ENCODE results near the gene PIPOX.

The PIPOX gene

DNA sequence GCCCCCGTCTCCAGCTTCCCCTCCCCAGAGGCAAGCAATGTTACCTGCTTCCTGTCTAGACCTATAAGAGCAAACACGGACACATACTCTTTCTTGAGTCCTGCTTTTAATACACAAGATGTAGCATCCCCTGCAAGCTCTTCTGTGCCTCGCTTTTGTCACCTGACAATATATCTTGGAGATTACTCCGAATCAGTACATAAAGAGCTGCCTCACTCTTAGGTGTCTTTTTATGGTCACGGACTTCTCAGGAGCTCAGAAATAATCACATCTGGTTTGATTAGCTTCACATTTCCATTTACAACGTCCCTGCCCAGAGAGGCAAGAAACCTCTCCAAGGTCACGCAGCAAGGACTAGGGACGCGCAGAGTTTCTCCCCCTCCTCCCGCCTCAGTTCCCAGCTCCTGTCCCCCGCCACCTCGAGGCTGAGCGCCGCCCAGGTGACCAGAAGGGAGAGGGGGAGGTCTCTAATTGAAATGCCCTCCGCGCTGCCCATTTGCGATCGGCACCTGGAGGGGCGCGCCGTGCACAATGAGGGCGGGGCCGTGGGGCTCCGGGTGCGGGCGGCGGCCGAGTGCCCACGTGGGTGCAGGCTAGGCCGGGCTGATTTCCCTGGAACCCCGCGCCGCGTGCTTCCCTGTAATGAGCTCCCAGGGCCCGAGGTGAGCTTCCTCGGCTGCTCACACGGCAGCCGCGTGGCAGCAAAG, 23.3 kb upstream of the PIPOX start:
- no peak for DNase-seq (ENCODE audit: low spot score)

DNA sequence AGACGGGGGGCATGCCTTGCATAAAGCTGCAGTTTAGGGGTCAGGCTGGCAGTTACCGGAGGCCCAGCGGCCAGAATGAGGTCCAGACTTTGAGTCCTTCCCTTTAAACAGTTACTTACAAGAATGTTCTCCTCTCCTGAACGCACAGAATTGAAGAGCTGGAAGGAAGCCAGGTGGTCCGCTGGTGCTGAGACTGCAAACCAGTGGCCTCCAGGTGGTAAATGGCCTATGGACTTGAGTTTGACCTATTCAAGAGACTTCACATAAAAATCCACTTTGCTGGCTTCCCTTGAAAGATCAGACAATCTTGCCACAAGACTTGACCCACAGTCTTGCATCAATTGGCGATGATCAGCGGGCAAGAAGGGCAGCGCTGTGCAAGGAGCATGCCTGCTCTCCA, 22.4 kb upstream of the PIPOX start:
- no peak for DNase-seq (ENCODE audit: low spot score)

DNA sequence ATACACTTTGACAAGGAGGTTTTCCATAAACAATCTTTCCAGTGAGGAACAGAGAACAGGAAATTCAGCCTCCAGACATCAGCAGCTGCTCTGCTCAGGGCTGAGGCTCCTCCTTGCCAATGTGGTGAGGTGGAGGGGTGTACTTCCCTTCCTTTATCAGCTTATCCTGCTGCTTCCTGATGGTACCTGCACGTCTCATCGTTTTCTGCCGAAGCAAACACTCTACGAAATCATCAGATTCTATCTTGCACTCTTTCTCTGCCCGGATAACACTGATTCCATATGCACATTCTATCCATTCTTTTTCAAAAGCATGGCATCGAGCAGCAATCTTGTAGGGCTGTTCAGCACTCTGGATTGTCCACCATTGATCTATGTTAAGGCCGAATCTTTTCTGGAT, 21.7 kb upstream of the PIPOX start:
- no peak for DNase-seq (ENCODE audit: low spot score)

DNA sequence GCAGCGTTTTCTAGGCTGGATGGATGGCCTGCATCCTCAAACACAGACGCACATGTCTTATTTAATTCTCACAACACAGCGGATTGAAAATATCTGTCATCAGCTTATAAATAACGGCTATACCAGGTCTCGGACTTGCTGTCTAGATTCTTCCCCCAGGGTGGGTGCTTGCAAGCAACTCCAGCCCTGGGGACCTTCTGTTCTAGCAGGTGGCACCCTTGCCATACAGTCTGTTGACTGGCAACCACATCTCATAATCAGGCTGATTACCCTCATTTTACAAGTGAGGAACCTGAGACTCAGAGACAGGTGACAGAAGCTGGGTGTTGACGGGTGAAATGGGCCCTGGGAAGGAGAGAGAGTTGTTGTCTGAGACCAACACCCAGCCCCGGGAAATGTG, 20.9 kb upstream of the PIPOX start:
- DNase-seq (ENCODE audit: low spot score): no peak

DNA sequence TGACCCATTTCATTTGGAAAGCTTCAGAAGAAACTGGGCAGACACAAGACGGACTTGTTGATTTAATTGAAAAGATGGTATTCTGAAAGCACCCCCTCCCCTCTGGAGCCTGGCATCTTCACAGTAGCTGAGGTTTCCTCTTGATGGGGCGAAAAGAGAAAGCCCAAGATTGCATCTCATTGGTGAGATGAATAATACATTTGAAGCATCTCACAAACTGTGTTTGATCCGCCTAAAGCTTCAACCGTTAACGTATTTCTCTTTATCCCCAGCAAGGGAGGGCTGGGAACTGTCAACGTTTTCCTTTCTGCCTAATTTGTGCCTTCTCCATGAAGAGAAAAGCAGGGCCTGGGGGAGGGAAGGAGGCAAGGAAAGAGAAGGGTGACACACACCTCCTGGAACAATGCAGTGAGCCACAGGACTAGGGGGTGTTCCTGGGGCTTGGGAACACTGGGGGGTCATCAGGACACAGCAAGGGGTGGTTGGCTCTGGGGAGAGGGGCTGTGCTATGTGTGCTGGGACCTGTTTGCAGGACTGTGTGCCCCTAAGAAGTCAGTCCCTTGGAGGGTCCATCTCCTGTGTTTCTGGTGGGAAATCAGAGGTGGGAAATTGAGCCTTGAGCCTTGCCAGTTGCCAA, 18.5 kb upstream of the PIPOX start:
- no peak for DNase-seq (ENCODE audit: low spot score)

DNA sequence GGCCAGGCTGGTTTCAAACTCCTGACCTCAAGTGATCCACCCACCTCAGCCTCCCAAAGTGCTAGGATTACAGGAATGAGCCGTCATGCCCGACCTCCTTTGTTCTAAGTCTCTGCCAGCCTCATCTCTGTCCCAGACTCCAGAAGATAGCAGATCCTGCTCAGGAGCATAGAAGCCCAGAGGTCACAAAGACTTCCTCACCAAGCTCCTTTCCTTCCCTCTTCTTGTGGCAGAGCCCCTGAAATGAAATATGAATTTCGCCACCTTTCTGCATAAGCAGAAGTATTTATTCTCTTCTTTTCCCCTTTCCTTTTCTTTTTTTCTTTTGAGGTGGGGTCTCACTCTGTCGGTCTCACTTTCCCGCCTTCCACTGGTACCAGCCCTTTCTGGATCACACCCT, 11.5 kb upstream of the PIPOX start:
- DNase-seq (ENCODE audit: low spot score): no peak

DNA sequence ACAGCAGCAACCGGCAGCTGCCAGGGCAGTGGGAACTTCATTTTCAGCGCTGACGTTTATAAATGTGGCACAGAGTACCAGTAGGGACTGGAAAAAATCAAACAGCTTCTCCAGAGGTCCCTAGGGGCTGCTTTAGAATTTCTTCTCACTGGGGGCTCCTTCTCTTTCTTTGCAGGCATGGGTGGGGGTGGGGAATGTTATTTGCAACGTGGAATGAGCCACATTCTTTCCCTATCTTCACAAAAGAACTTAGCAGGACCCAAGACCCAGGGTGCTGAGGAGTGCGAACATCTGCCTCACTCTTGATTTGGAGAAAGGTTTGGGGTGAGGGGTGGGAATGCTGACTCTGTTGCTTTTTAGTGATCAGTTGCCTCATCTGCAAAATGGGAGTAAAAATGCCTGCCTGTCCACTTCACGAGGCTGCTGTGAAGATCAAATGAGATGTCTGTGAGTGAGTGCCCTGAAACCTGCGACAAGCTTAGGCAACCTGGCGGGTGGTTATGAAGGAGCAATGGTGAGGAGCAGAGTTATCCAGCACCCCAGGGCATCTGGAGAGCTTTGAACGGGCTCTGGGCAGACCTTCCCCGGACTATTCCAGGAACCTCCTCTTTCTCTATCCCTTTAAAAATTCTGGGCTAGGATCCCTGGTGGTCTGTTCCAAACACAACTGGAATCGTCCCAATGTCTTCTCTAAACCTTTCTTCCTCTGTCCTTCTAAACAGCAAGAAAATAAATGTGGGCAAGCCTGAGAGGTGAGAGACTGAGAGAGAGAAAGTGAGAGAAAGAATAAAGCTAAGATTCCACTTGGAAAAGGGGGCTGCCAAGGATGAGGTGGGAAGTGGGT, 10.7 kb upstream of the PIPOX start:
- DNase-seq (ENCODE audit: low spot score): no peak

DNA sequence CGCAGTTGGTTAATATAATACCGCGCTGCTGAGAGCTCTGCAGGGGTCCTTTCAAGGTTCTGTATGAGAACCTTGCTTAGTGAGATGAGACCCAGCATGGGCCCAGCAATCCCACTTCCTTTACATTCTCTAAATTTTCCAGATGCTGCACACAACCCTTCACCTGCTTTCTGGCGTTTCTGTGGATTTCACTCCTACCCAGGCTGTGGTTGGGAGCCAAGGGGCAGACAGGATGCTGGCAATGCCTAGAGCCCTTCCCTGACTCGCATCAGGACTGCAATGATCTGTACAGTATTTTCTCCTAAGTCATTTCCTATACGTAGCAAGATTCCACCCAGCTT, 10.1 kb upstream of the PIPOX start:
- no peak for DNase-seq (ENCODE audit: low spot score)

DNA sequence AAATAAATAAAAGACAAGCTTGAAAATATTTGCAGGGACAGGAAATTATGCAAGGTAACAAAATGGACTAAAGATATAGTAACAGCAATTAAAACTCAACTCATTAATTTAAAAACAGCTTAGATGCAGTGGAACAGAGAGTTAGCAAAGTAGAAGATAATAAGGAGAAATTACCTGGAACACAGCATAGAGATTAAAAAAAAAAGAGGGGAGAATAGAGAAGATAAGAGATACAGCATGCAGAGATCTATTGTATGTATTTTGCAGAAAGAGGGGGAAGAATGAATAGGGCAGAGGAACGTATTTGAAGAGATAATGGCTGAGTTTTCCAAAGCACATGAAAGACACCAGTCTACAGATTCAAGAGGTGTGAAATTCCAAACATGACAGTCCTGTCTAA, 8.4 kb upstream of the PIPOX start:
- no peak for DNase-seq (ENCODE audit: low spot score)

DNA sequence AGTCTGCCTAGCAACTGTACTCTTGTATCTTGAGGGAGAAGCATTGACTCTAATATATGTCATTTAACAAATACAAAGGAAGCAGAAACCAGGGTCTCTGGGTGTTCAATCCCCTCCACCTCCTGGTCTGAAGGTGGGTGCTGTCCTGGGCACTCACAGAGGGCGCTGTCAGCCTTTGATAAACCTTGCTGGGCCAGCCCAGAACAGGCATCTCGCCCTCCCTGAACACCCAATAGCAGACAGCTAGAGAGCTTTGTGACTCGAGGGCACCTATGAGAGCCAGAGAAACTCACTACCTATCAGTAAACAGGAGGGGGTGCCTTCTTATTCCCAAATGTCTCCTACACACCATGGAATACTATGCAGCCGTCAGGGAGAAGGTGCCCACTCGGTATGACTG, 6.4 kb upstream of the PIPOX start:
- DNase-seq (ENCODE audit: low spot score): no peak

DNA sequence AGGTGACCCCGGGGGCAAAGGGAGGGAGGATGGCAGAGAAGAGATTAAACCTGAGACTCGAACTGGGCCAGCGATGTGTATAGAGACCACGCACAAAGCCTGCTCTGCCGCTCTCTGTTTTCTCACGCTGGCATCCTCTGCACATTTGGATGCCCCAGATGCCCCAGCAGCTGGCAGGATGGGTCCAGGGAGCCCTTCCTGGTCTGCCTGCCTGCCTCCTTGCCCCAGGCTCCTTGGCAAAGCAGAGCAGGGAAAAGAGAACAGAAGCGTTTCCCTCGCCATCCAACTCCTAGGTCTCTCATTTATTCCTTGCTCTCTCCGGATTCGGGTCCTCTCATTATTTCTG, 5.2 kb upstream of the PIPOX start:
- DNase-seq (ENCODE audit: low spot score): no peak

DNA sequence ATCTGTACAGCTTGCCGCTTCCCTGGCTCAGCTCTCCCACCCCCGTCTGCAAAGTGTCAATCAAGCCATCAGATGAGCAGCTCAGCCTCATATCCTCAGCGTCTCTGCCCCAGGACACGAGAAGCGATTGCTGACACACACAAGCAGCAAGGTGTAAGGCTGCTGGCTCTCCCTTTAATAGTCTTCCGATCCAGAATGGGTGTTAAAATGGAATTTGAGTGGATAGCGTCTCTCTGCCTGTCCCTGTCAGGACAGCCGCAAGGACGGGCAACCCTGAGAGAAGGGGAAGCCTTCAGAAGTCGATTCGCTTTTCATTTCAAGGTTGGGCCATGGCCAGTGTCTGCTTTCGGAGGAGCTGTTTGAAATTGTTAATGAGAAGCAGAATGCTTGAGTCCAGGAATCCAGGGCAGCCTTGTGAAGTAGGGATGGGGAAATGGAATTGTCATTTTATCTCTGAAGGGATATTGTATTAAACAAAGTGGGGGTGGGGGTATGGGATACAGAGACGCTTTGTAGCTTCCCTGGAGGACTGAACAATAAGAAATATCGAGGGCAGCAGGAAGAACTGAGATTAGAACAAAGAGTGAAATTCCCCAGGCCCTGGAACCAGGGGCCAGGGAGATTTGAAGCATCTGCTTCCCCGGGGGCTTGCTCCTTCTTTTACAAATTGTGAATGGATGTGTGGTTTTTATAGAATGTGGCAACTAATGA, 4.7 kb upstream of the PIPOX start:
- DNase-seq (ENCODE audit: low spot score): peak; percentile 22

DNA sequence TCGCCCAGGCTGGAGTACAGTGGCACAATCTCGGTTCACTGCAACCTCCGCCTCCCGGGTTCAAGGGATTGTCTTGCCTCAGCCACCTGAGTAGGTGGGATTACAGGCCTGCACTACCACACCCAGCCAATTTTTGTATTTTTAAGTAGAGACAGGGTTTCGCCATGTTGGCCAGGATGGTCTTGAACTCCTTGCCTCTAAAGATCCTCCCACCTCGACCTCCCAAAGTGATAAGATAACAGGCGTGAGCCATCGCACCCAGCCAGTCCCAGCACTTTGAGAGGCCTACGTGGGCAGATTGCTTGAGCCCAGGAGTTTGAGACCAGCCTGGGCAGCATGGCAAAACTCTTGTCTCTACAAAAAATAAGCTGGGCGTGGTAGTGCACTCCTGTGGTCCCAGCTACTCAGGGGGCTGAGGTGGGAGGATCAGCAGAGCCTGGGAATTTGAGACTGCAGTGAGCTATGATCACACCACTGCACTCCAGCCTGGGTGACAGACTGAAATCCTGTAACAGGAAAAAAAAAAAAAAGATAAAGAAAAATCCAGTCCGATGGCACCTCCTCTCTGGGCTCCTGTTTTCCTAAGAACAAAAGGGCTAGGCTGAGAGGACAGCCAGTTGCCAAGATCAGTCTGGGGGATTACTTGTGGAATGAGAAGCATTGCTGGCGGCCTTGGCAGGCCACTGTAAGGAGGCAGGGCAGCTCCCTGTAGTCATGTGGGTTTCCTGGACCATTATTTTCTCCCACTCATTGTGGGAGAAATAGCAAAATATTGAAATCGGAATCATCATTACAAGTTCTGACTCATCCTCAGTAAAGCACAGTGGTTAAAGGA, 3.0 kb upstream of the PIPOX start:
- DNase-seq (ENCODE audit: low spot score): peak; percentile 71

DNA sequence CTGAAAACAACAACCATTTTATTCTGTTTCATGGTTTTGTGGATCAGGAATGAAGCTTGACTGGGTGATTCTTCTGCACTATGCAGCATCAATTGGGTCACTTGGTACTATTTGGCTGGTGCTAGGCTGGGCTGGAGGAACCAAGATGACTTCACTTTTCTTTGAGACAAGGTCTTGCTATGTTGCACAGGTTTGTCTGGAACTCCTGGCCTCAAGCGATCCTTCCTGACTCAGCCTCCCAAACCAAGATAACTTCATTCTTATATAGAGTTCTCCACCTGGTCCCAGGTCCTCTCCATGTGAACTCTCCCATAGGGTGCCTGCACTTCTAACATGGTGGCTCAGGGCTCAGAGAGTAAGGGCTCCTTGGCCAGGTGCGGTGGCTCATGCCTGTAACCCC, 1.9 kb upstream of the PIPOX start:
- no peak for DNase-seq (ENCODE audit: low spot score)

DNA sequence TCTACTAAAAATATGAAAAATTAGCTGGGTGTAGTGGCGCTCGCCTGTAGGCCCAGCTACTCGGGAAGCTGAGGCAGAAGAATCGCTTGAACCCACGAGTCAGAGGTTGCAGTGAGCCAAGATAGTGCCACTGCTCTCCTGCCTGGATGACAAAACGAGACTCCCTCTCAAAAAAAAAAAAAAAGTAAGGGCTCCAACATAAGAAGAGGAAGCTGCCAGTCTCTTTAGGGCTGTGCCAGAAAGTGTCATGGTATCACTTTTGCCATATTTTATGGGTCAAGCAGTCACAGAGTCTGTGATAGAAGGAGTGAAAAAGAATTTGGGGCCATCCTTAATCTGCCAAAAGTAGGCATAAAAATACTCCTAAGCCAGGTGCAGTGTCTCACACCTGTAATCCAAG, 1.4 kb upstream of the PIPOX start:
- no peak for DNase-seq (ENCODE audit: low spot score)

DNA sequence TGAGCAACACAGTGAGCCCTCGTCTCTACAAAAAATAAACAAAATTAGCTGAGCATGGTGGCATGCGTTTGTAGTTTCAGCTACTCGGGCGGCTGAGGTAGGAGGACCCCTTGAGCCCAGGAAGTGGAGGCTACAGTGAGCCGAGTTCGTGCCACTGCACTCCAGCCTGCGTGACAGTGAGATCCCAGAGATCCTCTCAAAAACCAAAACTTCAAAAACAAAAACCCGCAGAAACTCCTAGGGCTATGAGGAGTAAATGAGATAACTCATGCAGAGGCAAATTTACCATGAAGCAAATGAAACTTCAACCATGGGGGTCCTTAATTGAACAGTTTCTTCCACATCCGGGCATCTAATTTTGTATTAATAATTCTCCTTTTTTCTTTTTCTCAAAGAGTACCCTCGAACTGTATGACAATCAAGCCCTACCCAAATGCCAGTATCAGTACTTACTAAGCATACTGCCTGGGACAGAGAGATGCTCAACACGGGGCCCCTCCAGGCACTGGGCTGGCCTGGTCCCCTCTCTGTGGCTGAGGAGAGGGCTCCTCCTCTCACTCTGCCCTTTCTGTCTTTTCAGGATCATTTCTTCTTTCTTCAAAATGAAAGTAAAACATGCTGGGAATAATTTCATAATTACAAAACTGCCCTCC, 789 bp upstream of the PIPOX start:
- no peak for DNase-seq (ENCODE audit: low spot score)

DNA sequence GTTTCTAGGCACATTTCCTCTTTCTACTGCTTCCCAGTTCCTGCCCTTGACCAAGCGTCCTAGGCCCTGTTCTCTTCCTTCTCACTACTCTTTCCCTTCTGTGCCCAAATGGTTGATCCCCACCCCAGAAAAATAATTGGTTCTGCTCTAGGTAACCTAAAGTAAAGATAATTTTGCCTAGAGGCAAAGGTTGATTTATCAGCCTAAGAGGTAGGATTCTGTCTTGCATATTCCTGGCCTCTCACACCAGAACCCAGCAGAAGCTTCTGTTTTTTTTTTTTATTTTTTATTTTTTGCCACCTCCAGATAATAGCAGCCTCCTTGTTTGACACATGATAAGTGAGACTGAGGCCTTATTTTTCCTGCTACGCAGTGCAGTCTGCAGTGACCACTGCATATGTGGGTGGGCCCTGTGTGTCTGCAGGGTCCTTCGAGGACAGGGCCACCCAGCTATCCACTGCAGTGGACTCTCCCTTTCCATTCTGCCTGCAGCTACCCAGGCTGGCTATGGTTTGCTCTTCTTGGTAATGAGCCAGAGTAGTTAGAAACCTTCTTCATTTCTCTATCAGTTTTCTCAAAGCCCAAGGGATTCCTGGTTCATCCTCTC, 701 bp downstream of the PIPOX start:
- DNase-seq (ENCODE audit: low spot score): no peak

DNA sequence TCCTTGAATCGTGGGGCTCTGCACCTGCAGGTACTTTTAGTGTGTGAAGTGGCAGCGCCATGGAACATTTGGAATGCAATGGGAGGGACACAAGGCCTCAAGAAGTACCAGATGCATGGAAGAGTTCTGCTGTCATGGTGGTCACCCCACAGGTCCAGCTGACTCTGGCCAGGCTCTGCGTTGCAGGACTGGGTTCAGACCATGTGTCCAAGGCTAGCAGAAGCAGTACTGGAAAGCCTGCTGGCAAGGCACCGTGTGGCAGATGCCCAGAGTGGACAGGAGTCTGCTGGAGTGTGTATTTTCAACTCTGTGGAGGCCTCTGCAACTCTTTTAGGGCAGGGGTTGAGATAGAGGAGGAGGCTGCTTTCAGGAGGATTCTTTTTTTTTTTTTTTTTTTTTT, 2.1 kb downstream of the PIPOX start:
- no peak for DNase-seq (ENCODE audit: low spot score)

DNA sequence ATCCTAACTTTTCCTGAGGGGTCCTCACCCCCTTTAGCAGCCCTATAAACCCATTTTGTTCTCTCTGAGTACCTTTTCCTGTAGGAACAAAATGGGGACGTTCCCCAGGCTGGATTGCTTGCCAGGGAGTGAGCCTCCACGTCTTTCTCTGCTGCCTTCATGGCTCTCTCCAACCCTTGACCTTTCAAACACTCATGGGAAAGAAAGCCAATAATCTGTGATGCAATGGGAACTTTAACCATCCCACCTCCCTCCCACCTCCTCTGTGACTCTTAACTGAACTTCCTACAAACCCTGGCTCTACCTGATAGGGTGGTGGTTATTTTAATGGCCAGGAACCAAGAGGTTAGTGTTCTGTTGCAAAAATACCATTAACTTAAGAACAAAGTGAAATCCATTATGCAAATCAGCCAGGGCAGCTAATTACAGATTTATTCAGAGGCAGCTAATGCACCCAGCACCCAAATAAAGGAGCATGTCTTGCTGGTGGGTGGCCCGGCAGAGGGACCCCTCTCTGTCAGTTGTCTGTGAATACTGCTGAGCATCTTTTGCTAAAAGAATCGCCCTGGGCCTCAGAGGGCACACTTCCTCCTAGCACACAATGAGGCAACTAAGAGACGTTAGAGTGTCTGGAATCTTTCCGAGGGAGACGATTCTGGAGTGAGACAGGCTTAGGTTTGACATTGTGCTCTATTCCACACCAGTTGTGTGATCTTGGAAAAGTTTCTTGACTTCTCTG, 3.0 kb downstream of the PIPOX start:
- DNase-seq (ENCODE audit: low spot score): no peak

DNA sequence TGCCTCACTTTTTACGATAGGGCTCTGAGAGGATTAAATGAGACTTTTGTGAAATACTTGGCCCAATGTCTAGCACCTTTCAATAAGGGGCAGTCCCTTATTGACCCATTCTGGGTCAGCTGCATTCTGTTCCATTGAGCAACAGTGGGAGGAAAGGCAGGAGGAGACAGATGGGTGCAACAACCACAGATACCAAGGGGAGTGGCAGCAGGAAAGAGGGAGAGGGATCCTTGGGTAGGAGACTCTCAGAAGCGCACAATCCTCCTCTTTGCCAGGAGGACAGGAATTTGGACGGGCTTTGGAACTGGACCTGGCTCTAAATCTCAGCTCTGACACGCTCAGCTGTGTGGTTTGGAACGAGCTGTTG, 3.5 kb downstream of the PIPOX start:
- DNase-seq (ENCODE audit: low spot score): no peak
